Measurements from ENCODE around the gene SLC6A15.

Gene SLC6A15

GRCh38 chr12:84912198-84913128 is at the start of gene SLC6A15:
TSS of gene SLC6A15 (minus strand) at chr12:84912799. CDS start at chr12:84892120, 20,679 bp downstream.
- DNase-seq = peak; percentile 93

GRCh38 chr12:84960918-84961317 is 48.3 kb upstream of the SLC6A15 start:
- DNase-seq = no peak

GRCh38 chr12:84955298-84955697 is 42.7 kb upstream of the SLC6A15 start:
- DNase-seq = no peak

- DNase-seq = no peak
Observed at GRCh38 chr12:84954415-84954814, 41.8 kb upstream of the SLC6A15 start.

GRCh38 chr12:84950971-84951546 is 38.5 kb upstream of the SLC6A15 start:
- no peak for DNase-seq

- DNase-seq = no peak
Observed at GRCh38 chr12:84946753-84947152, 34.2 kb upstream of the SLC6A15 start.

GRCh38 chr12:84937415-84937814 is 24.8 kb upstream of the SLC6A15 start:
- DNase-seq = no peak

- no peak for DNase-seq
Observed at GRCh38 chr12:84929501-84929900, 16.9 kb upstream of the SLC6A15 start.

- no peak for DNase-seq
Observed at GRCh38 chr12:84924981-84925380, 12.4 kb upstream of the SLC6A15 start.

GRCh38 chr12:84922693-84923092 is 10.1 kb upstream of the SLC6A15 start:
- no peak for DNase-seq

GRCh38 chr12:84920331-84920730 is 7.7 kb upstream of the SLC6A15 start:
- DNase-seq = no peak

- no peak for DNase-seq
Observed at GRCh38 chr12:84919271-84919670, 6.7 kb upstream of the SLC6A15 start.

GRCh38 chr12:84913129-84913515 is 523 bp upstream of the SLC6A15 start:
- DNase-seq = peak; percentile 6

GRCh38 chr12:84911271-84912197 is 1.1 kb downstream of the SLC6A15 start:
- DNase-seq = peak; percentile 68

- peak; percentile 23 for DNase-seq
Observed at GRCh38 chr12:84910549-84911241, 1.9 kb downstream of the SLC6A15 start.

- DNase-seq = no peak
Observed at GRCh38 chr12:84904051-84904450, 8.5 kb downstream of the SLC6A15 start.

GRCh38 chr12:84891106-84891838 is 21.3 kb downstream of the SLC6A15 start:
- DNase-seq = no peak

- DNase-seq = no peak
Observed at GRCh38 chr12:84889818-84890217, 22.8 kb downstream of the SLC6A15 start.

- no peak for DNase-seq
Observed at GRCh38 chr12:84888861-84889260, 23.7 kb downstream of the SLC6A15 start.

- no peak for DNase-seq
Observed at GRCh38 chr12:84877340-84877739, 35.3 kb downstream of the SLC6A15 start.

- no peak for DNase-seq
Observed at GRCh38 chr12:84875241-84875640, 37.4 kb downstream of the SLC6A15 start.

GRCh38 chr12:84874825-84875139 is 37.8 kb downstream of the SLC6A15 start:
- DNase-seq = no peak

Measured in COR-L47 (cell line).